Activated CD4-positive, CD25-positive, alpha-beta regulatory T cell treated with anti-CD3 and anti-CD28 coated beads, Interleukin-2, amount 50 U/mL, for 16 hours (primary cell): ENCODE measurements around the gene RET.

Experiments used
- DNase-seq: peaks from one replicate; pipeline ENCODE4 v3.0.0-alpha.2; 2020; ENCODE audit warnings: low read depth, low spot score

The RET gene

DNA sequence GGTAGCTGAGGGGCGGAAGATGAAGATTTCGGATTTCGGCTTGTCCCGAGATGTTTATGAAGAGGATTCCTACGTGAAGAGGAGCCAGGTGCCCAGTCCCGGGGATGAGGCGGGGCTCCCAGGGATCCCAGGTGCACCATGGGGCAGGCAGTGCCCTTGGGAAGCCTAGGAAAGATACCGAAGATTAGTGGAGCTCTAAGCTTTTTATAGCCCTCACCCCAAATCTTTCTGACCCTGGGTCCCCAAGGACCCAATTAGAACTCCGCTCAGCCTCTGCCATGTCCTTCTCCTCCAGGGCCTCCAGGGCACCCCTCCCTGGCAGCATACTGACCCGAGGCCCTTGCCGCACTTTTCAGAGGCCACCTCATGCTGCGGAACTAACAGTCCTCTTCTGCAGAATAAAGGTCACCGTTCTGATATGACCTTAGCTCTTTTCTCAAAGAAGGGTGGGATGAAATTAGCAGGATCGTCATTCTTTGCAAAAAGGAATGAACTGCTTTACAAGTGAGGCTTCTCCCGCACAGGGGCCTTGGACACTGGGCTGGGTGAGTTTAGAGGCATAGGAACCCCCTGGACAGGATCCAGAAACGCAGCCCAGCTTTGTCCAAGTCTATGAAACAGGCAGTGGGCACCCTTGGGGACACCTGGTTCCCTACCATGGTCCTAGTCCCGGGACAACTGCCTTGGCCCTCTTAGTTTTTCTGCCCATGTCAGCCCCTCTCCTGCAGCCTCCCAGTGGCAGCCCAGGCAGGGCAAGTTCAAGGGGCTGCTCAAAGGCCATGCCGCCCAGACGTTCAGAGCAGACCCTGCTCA, 43.5 kb downstream of the RET start:
- no peak for DNase-seq

DNA sequence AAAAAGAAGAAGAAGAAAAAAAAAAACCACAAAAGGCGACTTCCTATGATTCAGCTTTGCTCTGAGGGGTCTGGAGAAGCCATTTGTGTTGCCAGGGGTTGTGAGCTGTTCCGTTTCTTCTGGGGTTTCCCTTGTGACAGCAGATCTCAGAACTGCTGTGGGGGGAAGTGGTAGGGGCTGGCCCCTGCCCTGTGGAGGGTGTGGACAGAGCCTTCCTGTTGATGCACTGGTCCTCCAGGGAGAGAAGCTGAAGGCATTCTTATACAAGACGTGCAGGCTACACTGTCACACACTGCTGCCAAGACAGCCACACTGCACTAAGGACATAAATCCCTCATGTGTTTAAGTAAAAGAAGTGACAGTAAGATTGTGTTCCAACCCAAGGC, 44.1 kb downstream of the RET start:
- DNase-seq = no peak

DNA sequence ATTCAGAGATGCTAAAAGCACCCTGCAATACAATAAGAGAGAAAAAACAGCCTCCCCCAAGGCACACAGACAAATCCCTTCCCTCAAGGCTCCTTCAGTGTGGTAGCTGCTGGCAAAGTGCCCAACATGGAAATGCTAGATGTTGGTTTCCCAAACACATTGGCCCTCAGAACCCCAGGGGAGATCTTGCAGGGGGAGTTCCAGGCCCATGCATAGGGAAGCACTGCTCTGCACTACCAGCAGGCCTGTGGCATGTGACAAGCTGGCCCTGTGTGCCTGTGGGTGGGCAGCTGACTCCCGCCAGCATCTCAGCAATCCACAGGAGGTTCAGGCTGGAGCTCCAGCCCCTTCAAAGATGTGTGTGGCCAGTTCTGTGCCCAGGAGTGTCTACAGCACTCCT, 44.6 kb downstream of the RET start:
- DNase-seq = no peak

DNA sequence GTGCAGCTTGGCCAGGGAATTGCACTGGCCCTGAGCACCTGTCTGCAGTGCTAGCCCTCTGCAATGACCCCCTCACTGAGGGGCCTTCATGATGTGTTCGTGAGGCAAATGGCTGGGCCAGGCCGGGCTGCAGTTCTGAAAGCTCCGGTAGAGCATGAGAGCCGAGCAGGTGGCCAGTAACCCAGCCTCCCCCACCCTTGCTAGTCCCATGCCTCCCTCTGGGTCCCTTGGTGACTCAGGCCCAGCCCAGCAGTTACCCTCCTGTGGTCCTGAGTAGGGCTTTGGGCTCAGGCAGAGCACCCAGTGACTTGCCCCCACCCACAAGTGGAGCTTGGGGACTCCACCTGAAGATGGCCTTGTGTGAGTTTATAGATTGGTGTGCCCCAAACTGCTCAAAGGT, 45.2 kb downstream of the RET start:
- DNase-seq = no peak

DNA sequence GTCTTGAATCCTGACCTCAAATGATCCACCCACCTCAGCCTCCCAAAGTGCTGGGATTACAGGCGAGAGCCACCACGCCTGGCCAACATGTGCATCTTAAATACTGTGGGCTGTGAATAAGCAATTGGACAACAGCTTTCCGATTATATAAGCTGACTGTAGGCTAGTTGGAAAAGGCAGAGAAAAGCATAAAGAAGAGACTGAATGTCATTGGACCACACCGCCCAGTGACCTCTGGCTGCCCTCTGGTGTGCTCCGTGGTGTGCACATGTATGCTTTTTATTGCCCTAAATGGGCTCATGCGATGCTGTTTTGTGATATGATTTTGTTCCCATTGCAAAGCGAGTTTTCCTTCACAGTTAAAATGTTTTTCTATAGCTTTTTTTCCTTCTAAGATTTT, 46.0 kb downstream of the RET start:
- no peak for DNase-seq

DNA sequence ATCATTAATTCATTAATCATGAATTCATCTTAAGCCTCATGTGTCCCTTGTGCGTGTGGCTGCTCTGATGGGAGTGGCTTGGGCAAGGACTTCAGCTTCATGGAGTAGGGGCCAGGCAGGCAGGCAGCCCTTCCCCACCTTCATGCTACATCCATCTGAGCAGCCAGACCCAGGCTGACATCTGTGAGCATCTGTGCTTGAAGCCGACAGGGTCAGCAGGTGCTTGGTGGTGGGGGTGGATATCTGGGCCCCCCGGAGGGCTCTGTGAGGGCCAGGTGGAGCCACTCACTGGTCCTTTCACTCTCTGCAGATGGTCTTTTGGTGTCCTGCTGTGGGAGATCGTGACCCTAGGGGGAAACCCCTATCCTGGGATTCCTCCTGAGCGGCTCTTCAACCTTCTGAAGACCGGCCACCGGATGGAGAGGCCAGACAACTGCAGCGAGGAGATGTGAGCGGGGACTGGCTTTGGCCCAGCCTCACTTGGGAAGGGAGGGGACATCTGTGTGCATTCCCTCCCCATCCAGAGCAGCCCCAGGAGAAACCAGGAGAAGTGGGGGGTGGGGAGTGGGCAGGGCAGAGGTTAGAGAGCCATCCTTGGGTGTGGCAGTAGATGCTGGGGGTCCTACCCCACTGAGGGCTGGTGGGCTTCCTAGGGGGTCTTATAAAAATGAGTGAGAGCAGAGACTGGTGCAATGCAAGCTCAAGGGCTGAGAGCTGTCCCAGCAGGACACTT, 46.7 kb downstream of the RET start:
- no peak for DNase-seq

DNA sequence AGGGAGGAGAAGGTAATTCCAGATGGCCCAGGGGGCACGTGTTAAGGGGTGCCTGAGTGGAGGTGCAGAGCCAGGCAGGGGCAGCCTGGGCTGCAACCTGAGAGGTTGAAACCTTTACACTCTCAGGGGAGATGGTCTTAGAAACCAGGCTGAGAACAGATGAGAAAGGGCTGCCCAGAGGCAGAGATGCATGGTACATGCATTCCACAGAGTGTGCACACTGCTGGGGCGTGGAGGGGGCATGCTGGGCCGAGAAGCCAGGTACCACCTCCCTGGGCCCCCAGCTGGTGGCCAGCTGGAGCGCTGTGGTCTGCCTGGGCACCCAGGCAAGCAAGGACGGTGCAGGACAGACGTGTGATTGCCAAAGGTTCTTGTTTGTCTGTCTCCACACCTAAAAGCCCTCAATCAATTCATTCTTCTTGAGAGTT, 47.2 kb downstream of the RET start:
- DNase-seq = no peak

DNA sequence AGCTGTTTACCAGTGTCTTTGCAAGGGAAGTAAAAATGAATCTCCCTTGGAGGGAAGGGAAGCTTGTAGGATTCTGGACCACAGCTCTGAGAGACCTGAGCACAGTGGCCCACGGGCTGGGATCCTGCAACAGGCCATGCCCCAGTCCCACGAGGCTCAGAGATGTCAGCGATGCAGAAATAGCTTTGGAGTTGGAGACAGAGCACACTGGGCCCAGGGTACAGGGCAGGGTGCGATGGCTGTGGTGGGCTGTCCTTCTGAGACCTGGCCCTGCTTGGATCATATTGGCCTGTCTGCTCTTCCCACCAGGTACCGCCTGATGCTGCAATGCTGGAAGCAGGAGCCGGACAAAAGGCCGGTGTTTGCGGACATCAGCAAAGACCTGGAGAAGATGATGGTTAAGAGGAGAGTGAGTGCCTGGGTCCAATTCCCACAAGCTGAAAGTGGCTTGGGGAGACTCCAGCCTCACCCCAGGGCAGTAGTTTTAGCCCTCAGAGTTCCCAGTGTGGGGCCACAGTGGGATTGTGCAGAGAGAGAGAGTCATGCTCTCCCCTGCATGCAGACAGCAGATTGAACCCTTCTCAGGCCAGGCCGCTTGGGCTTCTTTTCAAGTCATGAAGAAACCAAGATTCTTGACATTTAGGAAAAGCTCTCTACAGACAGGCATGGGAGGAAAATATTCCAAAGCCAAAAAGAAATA, 47.9 kb downstream of the RET start:
- DNase-seq = no peak

DNA sequence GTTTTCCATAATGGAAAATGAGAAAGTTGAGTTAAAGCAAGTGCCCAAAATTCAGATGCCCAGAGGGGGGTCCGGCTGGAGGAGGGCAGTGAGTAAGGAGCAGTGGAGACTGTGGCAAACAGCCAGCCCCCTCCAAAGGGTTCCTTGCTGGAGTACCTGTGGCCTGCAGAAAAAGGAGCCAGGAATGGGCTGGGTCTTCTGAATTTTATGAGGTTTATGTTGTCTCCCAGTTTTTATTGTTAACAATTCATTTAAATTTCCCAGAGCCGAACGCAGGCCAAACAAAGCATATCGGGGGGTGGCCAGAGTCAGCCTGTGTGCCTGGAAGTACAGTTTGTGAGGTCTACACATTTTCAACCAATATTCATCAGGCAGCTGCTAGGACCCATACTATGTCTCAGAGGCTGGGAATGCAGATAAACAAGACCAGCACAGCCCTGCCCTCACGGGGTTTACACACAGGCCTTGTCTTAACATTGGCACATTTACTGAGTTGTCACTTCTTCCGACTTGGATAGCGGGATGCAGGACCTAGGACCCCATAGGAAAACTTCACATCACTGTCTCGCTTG, 48.5 kb downstream of the RET start:
- no peak for DNase-seq

DNA sequence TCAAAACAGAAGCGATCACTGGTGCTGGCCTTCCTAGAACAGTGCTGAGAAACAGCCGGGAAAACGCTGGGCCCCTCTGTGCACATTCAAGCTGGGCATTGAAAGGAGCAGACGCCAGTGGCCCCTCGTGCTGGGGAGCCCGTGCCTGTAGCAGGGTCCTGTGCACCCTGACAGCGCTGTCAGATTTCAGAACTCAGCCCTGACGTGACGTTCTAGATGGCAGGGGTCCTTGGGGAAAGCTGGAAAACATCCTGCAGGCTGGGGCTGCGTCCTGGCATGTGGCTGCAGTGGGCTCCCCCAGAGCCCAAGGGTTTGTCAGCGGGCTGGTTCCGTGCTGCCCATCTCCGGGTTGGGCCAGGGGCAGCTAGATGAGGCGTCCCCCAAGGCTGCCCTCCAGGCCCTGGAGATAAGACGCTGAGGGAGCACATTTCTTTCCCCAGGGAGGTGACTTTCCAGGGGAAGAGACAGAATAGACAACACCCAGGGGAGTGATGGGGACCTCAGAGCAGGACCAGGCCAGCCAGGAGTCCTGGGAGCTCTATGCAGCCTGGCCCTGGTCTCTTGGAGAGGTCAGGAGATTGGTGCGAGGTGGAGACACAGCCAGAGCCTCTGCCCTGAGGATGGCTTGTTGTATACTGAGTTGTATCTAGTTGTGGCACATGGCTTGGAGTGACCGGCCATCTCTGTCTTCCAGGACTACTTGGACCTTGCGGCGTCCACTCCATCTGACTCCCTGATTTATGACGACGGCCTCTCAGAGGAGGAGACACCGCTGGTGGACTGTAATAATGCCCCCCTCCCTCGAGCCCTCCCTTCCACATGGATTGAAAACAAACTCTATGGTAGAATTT, 49.2 kb downstream of the RET start:
- DNase-seq = no peak

DNA sequence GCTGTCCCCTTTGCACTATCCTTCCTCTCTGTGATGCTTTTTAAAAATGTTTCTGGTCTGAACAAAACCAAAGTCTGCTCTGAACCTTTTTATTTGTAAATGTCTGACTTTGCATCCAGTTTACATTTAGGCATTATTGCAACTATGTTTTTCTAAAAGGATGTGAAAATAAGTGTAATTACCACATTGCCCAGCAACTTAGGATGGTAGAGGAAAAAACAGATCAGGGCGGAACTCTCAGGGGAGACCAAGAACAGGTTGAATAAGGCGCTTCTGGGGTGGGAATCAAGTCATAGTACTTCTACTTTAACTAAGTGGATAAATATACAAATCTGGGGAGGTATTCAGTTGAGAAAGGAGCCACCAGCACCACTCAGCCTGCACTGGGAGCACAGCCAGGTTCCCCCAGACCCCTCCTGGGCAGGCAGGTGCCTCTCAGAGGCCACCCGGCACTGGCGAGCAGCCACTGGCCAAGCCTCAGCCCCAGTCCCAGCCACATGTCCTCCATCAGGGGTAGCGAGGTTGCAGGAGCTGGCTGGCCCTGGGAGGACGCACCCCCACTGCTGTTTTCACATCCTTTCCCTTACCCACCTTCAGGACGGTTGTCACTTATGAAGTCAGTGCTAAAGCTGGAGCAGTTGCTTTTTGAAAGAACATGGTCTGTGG, 50.0 kb downstream of the RET start:
- no peak for DNase-seq

DNA sequence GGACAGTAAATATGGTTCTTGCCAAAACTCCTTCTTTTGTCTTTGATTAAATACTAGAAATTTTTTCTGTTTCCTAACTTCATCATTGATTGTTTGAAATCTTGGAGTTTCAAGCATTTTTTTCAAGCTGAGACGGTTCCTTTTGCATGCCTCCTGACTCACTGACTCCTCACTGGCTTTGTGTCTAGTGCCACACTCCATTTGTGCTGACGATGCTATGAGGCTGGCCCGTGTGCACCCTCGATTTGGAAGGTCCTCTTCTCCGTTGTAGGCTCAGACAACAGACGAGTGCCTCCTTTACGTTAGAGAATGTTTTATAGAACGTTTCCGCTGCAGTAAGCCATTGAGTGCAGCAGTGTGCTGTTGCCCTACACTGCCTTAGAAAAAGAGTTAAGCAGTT, 50.6 kb downstream of the RET start:
- no peak for DNase-seq

DNA sequence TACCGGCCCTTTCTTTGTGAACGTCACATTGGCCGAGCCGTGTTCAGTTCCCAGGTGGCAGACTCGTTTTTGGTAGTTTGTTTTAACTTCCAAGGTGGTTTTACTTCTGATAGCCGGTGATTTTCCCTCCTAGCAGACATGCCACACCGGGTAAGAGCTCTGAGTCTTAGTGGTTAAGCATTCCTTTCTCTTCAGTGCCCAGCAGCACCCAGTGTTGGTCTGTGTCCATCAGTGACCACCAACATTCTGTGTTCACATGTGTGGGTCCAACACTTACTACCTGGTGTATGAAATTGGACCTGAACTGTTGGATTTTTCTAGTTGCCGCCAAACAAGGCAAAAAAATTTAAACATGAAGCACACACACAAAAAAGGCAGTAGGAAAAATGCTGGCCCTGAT, 51.5 kb downstream of the RET start:
- no peak for DNase-seq

DNA sequence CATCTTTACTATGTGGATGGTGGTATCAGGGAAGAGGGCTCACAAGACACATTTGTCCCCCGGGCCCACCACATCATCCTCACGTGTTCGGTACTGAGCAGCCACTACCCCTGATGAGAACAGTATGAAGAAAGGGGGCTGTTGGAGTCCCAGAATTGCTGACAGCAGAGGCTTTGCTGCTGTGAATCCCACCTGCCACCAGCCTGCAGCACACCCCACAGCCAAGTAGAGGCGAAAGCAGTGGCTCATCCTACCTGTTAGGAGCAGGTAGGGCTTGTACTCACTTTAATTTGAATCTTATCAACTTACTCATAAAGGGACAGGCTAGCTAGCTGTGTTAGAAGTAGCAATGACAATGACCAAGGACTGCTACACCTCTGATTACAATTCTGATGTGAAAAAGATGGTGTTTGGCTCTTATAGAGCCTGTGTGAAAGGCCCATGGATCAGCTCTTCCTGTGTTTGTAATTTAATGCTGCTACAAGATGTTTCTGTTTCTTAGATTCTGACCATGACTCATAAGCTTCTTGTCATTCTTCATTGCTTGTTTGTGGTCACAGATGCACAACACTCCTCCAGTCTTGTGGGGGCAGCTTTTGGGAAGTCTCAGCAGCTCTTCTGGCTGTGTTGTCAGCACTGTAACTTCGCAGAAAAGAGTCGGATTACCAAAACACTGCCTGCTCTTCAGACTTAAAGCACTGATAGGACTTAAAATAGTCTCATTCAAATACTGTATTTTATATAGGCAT, 52.3 kb downstream of the RET start:
- no peak for DNase-seq

DNA sequence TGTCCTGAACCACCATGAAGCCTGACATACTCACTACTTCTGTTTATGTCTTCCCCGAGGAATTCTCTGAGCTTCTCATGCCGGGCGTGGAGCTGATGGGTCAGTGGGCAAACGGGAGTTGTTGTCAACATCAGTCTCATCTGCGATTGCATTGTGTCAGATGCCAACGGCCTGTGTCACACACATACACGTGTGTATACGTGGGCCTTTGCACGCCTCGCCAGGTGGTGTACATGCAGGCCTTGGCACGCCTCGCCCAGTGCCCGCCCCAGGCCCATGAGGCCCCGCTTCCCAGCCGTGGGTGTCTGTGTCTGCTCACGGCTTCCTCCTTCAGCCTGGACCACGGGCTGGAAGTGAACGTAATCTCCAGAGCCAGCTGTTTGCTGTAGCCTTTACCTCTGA, 53.9 kb downstream of the RET start:
- no peak for DNase-seq

DNA sequence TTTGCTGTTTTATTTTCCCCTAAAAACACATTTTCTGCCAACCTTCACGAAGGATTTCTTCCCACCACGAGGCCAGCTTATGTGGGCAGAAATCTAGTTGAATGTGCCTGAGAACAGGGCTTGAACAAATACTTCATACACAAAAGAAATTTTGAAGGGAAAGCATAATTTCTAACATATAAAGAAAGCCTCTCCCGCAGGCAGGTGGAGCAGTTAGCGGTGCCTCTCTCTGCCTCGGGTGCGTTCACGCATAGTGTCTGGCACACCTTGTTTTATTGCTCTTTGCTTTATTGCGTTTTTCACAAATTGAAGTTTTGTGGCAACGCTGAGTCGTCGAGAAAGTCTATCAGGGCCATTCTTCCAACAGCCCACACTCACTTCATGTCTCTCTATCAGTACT, 54.4 kb downstream of the RET start:
- no peak for DNase-seq

DNA sequence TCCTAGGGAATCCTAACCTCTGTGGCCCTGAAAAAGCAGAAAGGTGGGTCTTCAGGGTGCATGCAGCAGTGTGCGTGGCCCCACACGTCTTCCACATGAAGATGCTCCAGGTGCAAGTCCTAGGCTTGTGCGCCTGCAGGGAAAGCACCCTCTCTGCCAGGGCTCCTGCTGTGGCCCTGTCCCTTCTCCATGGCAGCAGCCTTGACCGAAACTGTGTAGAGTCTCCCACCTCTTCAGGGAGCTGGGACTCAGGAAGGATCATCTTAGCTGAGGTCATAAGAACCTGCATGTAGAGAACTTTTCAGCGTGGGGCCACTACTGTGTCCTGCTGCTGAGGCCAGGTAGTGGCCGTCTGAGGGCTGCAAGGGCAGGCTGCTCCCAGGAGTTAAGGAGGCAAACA, 55.0 kb downstream of the RET start:
- DNase-seq = no peak

DNA sequence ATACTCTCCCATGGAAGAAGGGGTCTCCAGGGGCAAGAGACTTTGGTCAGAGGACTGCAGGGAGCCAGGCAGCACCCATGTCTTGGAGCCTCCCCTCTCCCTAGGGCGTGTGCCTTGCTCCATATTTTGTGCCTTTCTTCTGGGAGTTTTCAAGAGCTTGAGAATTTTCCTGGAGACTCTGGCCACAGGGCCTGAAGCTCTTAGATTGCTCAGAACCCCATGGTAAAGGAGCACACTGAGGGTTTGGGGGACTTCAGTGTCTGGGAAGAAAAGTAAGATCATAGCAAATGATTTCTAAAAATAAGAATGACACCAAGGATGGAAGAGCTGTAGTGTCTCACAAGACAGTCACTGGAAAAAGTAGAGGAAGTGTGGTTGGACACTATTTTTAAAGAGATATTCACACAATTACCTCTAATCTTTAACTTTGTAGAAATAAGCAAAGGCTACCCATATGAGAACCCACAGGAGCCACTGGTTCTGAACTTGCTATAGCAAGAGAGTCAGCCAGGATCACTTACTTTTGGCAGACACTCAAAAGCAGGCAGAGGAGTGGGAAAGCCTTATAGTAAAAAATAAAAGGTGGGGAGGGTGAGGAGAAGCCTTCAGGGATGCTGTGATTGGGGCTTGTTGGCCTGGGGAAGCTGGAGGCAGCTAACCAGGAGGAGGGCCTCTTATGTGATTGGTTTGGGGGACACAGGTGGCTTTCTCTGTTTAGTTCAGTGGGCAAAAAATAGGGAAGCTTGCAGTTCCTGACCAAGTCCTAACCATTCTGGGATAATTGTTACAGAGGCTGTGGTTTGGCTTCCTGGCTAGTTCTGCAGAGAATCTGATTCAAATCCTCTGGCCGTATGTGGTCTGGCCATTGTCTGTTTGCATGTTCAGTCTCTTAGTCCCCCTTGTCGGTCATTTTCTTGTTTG, 56.3 kb downstream of the RET start:
- DNase-seq = no peak
